HEK293 (cell line): Measurements from ENCODE around the gene NOXO1.

ENCODE experiments used
- HOXD13 ChIP-seq: sonication (generic); formaldehyde crosslinking; IDR thresholded peaks from 2 replicates; pipeline ENCODE4 v1.8.0; 2022; ENCODE audit warnings: missing genetic modification reagents, borderline replicate concordance
- MEIS1 ChIP-seq: sonication (generic); formaldehyde crosslinking; IDR thresholded peaks from 2 replicates; pipeline ENCODE4 v1.8.1; 2022; ENCODE audit warnings: missing genetic modification reagents, mild to moderate bottlenecking, borderline replicate concordance
- RBAK ChIP-seq: fragments of 450-650 bp; formaldehyde crosslinking; IDR thresholded peaks from 2 replicates; pipeline ENCODE4 v1.5.1; 2016; ENCODE audit warnings: missing biosample characterization, missing genetic modification characterization
- REPIN1 ChIP-seq: fragments of 450-650 bp; formaldehyde crosslinking; IDR thresholded peaks from 2 replicates; pipeline ENCODE4 v1.5.1; 2017; ENCODE audit warnings: missing biosample characterization, missing genetic modification characterization, low read depth
- SP3 ChIP-seq: fragments of 450-650 bp; formaldehyde crosslinking; IDR thresholded peaks from 2 replicates; pipeline ENCODE4 v1.5.1; 2016; ENCODE audit warnings: missing biosample characterization, missing genetic modification characterization
- ZBTB21 ChIP-seq: fragments of 450-650 bp; formaldehyde crosslinking; IDR thresholded peaks from 2 replicates; pipeline ENCODE4 v1.5.1; 2017; ENCODE audit warnings: missing biosample characterization, missing genetic modification characterization
- ZBTB48 ChIP-seq: fragments of 450-650 bp; formaldehyde crosslinking; IDR thresholded peaks from 2 replicates; pipeline ENCODE4 v1.5.1; 2016; ENCODE audit warnings: missing biosample characterization, missing genetic modification characterization
- ZNF157 ChIP-seq: fragments of 450-650 bp; formaldehyde crosslinking; IDR thresholded peaks from 2 replicates; pipeline ENCODE4 v1.5.1; 2016; ENCODE audit warnings: missing biosample characterization, missing genetic modification characterization
- ZNF19 ChIP-seq: fragments of 450-650 bp; formaldehyde crosslinking; IDR thresholded peaks from 2 replicates; pipeline ENCODE4; 2016; ENCODE audit warnings: missing biosample characterization, missing genetic modification characterization, low read depth
- ZNF324 ChIP-seq: fragments of 450-650 bp; formaldehyde crosslinking; IDR thresholded peaks from 2 replicates; pipeline ENCODE4 v1.5.1; 2016; ENCODE audit warnings: missing biosample characterization, missing genetic modification characterization
- ZNF335 ChIP-seq: fragments of 450-650 bp; formaldehyde crosslinking; conservative IDR thresholded peaks from 2 replicates; pipeline ENCODE4 v1.5.1; 2016; ENCODE audit warnings: missing biosample characterization, missing genetic modification characterization
- ZNF341 ChIP-seq: fragments of 450-650 bp; formaldehyde crosslinking; IDR thresholded peaks from 2 replicates; pipeline ENCODE4; 2016; ENCODE audit warnings: low read depth, missing biosample characterization, missing genetic modification characterization
- ZNF416 ChIP-seq: fragments of 450-650 bp; formaldehyde crosslinking; IDR thresholded peaks from 2 replicates; pipeline ENCODE4 v1.5.1; 2016; ENCODE audit warnings: missing biosample characterization, missing genetic modification characterization
- ZNF501 ChIP-seq: fragments of 450-650 bp; formaldehyde crosslinking; IDR thresholded peaks from 2 replicates; pipeline ENCODE4 v1.5.1; 2016; ENCODE audit warnings: missing biosample characterization, missing genetic modification characterization
- ZNF600 ChIP-seq: fragments of 450-650 bp; formaldehyde crosslinking; IDR thresholded peaks from 2 replicates; pipeline ENCODE4 v1.5.1; 2016; ENCODE audit warnings: missing biosample characterization, missing genetic modification characterization
- ZNF629 ChIP-seq: fragments of 450-650 bp; formaldehyde crosslinking; IDR thresholded peaks from 2 replicates; pipeline ENCODE4 v1.5.1; 2017; ENCODE audit warnings: missing biosample characterization, missing genetic modification characterization
- ZNF654 ChIP-seq: fragments of 450-650 bp; formaldehyde crosslinking; IDR thresholded peaks from 2 replicates; pipeline ENCODE4 v1.5.1; 2016; ENCODE audit warnings: low read depth, missing biosample characterization, missing genetic modification characterization
- ZNF664 ChIP-seq: fragments of 450-650 bp; formaldehyde crosslinking; IDR thresholded peaks from 2 replicates; pipeline ENCODE4 v1.5.1; 2016; ENCODE audit warnings: missing biosample characterization, missing genetic modification characterization
- ZNF768 ChIP-seq: fragments of 450-650 bp; formaldehyde crosslinking; IDR thresholded peaks from 2 replicates; pipeline ENCODE4 v1.5.1; 2018; ENCODE audit warnings: missing biosample characterization, mild to moderate bottlenecking, missing genetic modification characterization
- ZNF837 ChIP-seq: fragments of 450-650 bp; formaldehyde crosslinking; IDR thresholded peaks from 2 replicates; pipeline ENCODE4 v1.5.1; 2016; ENCODE audit warnings: missing biosample characterization, missing genetic modification characterization
- TF ChIP-seq, protein P1 (sequence below): fragments of 450-650 bp; IDR thresholded peaks from 2 replicates; pipeline ENCODE4 v1.5.1; 2018; ENCODE audit warnings: missing biosample characterization, mild to moderate bottlenecking, missing genetic modification characterization
- TF ChIP-seq, protein P2 (sequence below): fragments of 450-650 bp; formaldehyde crosslinking; conservative IDR thresholded peaks from 2 replicates; pipeline ENCODE4 v1.5.1; 2016; ENCODE audit warnings: low read depth, missing biosample characterization, missing genetic modification characterization
- TF ChIP-seq, protein P3 (sequence below): fragments of 450-650 bp; formaldehyde crosslinking; IDR thresholded peaks from 2 replicates; pipeline ENCODE4 v1.5.1; 2016; ENCODE audit warnings: missing biosample characterization, missing genetic modification characterization
- TF ChIP-seq, protein P4 (sequence below): fragments of 450-650 bp; formaldehyde crosslinking; IDR thresholded peaks from 2 replicates; pipeline ENCODE4 v1.5.1; 2016; ENCODE audit warnings: missing biosample characterization, missing genetic modification characterization
- TF ChIP-seq, protein P5 (sequence below): fragments of 450-650 bp; formaldehyde crosslinking; IDR thresholded peaks from 2 replicates; pipeline ENCODE4 v1.5.1; 2016; ENCODE audit warnings: missing biosample characterization, missing genetic modification characterization

NOXO1 gene

DNA sequence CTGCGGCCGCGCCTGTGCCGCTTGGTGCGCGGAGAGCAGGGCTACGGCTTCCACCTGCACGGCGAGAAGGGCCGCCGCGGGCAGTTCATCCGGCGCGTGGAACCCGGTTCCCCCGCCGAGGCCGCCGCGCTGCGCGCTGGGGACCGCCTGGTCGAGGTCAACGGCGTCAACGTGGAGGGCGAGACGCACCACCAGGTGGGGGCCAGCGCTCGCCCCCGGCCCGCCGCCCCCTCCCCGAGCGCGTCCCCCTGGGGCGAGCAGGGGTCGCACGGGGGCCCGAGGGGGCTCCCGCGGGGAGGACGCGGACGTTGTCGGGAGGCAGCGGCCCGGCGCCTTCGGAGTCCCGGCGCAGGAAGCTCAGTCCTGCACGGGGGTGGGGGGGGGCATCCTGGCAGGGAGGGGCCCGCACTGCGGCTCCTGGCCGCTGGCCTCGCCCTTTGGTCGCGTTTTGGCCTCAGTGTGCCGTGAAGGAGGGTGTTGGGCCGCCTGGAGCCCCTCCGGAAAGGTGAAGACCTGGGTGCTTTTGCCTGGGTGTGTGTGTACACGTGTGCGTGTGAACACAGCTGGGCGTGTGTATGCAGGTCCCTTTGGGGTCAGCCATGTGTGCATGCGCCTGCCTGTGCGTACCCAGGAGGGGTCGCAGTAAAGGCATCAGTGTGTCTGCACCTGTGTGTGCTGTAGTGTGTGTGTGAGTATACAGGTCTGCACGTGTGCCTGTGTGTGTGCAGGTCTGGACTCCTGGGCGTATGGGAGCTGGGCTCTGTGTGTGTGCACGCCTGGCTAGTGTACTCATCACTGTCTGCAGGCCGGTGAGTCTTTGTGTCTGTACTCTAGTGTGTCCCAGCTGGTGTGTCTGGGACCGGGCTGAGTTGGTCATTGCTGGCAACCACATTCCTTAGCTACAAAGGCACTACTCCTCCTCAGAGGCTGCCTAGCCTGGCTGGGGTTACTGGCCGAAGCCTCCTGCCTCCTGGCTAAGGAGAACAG is 46.0 kb upstream of the NOXO1 start (continued):
- TF ChIP-seq ZNF768 (no peak), ZNF324 (tag by site-specific recombination) (no peak), ZNF157 (tag by site-specific recombination) (no peak), ZBTB21 (tag by site-specific recombination) (no peak), RBAK (tag by site-specific recombination) (no peak), ZNF837 (tag by site-specific recombination) (no peak), ZBTB48 (tag by site-specific recombination) (peak; percentile 46; the same call in 1 of the 2 replicates), SP3 (tag by site-specific recombination) (no peak), ZNF335 (tag by site-specific recombination) (no peak), ZNF19 (no peak), MEIS1 (no peak), ZNF501 (tag by site-specific recombination) (no peak), ZNF341 (tag by site-specific recombination) (no peak), REPIN1 (no peak), ZNF629 (tag by site-specific recombination) (no peak), ZNF416 (no peak), ZNF600 (tag by site-specific recombination) (peak; percentile 96), ZNF664 (no peak), ZNF654 (no peak), HOXD13 (CRISPR knock-in tag) (no peak)
- TF ChIP-seq, protein P1, sequence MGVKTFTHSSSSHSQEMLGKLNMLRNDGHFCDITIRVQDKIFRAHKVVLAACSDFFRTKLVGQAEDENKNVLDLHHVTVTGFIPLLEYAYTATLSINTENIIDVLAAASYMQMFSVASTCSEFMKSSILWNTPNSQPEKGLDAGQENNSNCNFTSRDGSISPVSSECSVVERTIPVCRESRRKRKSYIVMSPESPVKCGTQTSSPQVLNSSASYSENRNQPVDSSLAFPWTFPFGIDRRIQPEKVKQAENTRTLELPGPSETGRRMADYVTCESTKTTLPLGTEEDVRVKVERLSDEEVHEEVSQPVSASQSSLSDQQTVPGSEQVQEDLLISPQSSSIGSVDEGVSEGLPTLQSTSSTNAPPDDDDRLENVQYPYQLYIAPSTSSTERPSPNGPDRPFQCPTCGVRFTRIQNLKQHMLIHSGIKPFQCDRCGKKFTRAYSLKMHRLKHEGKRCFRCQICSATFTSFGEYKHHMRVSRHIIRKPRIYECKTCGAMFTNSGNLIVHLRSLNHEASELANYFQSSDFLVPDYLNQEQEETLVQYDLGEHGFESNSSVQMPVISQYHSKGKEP (tag by site-specific recombination) = no peak
- TF ChIP-seq, protein P2, sequence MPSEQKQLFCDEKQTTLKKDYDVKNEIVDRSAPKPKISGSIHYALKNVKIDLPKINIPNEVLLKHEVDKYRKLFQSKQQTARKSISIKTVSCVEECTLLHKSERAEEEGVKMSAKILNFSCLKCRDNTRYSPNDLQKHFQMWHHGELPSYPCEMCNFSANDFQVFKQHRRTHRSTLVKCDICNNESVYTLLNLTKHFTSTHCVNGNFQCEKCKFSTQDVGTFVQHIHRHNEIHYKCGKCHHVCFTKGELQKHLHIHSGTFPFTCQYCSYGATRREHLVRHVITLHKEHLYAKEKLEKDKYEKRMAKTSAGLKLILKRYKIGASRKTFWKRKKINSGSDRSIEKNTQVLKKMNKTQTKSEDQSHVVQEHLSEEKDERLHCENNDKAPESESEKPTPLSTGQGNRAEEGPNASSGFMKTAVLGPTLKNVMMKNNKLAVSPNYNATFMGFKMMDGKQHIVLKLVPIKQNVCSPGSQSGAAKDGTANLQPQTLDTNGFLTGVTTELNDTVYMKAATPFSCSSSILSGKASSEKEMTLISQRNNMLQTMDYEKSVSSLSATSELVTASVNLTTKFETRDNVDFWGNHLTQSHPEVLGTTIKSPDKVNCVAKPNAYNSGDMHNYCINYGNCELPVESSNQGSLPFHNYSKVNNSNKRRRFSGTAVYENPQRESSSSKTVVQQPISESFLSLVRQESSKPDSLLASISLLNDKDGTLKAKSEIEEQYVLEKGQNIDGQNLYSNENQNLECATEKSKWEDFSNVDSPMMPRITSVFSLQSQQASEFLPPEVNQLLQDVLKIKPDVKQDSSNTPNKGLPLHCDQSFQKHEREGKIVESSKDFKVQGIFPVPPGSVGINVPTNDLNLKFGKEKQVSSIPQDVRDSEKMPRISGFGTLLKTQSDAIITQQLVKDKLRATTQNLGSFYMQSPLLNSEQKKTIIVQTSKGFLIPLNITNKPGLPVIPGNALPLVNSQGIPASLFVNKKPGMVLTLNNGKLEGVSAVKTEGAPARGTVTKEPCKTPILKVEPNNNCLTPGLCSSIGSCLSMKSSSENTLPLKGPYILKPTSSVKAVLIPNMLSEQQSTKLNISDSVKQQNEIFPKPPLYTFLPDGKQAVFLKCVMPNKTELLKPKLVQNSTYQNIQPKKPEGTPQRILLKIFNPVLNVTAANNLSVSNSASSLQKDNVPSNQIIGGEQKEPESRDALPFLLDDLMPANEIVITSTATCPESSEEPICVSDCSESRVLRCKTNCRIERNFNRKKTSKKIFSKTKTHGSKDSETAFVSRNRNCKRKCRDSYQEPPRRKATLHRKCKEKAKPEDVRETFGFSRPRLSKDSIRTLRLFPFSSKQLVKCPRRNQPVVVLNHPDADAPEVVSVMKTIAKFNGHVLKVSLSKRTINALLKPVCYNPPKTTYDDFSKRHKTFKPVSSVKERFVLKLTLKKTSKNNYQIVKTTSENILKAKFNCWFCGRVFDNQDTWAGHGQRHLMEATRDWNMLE = no peak
- TF ChIP-seq, protein P3, sequence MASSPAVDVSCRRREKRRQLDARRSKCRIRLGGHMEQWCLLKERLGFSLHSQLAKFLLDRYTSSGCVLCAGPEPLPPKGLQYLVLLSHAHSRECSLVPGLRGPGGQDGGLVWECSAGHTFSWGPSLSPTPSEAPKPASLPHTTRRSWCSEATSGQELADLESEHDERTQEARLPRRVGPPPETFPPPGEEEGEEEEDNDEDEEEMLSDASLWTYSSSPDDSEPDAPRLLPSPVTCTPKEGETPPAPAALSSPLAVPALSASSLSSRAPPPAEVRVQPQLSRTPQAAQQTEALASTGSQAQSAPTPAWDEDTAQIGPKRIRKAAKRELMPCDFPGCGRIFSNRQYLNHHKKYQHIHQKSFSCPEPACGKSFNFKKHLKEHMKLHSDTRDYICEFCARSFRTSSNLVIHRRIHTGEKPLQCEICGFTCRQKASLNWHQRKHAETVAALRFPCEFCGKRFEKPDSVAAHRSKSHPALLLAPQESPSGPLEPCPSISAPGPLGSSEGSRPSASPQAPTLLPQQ (tag by site-specific recombination) = no peak
- TF ChIP-seq, protein P4, sequence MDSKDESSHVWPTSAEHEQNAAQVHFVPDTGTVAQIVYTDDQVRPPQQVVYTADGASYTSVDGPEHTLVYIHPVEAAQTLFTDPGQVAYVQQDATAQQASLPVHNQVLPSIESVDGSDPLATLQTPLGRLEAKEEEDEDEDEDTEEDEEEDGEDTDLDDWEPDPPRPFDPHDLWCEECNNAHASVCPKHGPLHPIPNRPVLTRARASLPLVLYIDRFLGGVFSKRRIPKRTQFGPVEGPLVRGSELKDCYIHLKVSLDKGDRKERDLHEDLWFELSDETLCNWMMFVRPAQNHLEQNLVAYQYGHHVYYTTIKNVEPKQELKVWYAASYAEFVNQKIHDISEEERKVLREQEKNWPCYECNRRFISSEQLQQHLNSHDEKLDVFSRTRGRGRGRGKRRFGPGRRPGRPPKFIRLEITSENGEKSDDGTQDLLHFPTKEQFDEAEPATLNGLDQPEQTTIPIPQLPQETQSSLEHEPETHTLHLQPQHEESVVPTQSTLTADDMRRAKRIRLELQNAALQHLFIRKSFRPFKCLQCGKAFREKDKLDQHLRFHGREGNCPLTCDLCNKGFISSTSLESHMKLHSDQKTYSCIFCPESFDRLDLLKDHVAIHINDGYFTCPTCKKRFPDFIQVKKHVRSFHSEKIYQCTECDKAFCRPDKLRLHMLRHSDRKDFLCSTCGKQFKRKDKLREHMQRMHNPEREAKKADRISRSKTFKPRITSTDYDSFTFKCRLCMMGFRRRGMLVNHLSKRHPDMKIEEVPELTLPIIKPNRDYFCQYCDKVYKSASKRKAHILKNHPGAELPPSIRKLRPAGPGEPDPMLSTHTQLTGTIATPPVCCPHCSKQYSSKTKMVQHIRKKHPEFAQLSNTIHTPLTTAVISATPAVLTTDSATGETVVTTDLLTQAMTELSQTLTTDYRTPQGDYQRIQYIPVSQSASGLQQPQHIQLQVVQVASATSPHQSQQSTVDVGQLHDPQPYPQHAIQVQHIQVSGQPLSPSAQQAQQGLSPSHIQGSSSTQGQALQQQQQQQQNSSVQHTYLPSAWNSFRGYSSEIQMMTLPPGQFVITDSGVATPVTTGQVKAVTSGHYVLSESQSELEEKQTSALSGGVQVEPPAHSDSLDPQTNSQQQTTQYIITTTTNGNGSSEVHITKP (tag by site-specific recombination) = no peak
- TF ChIP-seq, protein P5, sequence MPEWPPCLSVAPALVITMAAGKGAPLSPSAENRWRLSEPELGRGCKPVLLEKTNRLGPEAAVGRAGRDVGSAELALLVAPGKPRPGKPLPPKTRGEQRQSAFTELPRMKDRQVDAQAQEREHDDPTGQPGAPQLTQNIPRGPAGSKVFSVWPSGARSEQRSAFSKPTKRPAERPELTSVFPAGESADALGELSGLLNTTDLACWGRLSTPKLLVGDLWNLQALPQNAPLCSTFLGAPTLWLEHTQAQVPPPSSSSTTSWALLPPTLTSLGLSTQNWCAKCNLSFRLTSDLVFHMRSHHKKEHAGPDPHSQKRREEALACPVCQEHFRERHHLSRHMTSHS (tag by site-specific recombination) = peak; percentile 37; the same call in 1 of the 2 replicates
